Measurements from ENCODE around the gene MDP1.

Gene MDP1

GRCh38 chr14:24179294-24179960 is 36.4 kb downstream of the MDP1 start:
- no peak for DNase-seq

GRCh38 chr14:24178399-24179178 is 37.3 kb downstream of the MDP1 start:
- DNase-seq: no peak

DNA sequence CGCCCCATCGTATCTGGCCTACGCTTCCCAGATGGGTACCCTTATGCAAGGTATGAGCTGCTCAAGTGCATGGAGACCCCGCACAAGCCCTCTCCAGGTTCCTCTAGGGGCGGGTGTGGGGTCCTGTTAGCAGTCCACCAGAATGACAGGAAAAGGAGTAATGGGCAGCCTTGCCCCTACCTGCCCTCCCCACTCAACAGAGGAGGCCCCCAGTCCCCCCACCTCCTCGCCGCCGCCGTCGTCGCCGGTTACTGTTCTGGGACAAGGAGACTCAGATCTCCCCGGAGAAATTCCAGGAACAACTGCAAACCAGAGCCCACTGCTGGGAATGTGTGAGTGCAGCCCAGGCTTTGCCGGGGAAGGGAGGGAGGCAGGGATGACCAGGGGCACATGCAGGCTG is 38.0 kb downstream of the MDP1 start:
- DNase-seq: no peak

DNA sequence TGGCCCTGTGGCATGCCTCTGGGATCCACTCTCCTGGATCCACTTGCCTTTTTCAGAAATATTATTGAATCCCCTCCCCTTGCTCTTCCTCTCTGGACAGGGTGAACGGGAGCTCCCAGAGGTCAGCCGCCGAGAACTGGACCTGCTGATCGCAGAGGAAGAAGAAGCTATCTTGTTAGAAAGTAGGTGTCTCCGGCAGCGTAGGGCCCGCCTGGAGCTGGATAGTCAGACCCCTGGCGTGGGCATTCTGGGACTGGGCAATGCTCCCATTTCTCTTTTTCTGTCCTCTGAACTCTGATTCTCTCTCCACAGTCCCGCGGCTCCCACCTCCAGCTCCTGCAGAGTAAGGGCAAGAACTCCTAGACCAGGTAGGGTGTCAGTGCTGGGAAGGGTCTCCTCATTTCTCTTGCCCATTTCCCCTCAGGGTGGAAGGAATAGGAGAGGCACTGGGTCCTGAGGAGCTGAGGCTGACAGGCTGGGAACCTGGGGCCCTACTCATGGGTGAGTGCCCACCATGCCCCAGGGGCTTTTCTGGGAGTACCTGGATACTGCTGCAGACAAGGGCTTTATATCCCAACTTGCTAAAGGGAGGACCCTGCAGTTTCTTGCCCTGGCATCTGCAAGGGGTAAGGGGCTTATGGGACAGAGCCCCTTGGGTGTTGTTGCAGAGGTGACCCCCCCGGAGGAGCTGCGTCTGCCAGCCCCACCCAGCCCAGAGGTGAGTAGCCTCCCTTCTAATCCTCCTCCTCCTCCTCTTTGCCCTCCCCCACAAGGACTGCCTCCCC is 38.6 kb downstream of the MDP1 start:
- no peak for DNase-seq

- no peak for DNase-seq
These were observed 39.3 kb downstream of the MDP1 start for GRCh38 chr14:24176599-24176998.

GRCh38 chr14:24172871-24173281 is 43.0 kb downstream of the MDP1 start:
- no peak for DNase-seq

DNA sequence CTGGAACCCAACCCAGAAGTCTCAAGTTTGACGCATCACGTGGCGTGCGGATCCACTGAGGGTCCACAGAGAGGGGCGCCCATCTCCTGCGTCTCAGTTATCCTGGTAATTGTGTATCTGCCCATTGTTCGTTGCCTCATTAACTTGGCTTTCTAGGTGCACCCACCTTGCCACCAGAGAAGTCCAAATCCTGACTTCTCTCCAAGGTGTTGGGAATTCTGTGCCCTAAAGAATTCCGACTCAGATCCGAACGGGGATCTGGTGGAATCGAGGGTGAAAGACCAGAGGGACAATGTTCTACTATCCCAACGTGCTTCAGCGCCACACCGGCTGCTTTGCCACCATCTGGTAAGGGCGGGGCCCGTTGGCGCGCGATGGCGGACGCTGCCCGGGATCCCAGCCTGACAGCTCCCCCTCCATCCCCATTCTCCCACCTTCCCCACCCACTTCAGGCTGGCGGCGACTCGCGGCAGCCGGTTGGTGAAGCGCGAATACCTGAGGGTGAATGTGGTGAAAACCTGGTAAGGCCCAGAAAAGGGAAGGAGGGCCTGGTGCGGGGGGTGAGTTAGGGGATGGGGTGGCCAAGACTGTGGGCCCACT is 43.5 kb downstream of the MDP1 start:
- no peak for DNase-seq

- DNase-seq: no peak
These were observed 44.2 kb downstream of the MDP1 start, which contains the start of gene REC8 for GRCh38 chr14:24171422-24172260. REC8 (plus strand) TSS chr14:24172080; CDS start chr14:24172553, 473 bp downstream.

DNA sequence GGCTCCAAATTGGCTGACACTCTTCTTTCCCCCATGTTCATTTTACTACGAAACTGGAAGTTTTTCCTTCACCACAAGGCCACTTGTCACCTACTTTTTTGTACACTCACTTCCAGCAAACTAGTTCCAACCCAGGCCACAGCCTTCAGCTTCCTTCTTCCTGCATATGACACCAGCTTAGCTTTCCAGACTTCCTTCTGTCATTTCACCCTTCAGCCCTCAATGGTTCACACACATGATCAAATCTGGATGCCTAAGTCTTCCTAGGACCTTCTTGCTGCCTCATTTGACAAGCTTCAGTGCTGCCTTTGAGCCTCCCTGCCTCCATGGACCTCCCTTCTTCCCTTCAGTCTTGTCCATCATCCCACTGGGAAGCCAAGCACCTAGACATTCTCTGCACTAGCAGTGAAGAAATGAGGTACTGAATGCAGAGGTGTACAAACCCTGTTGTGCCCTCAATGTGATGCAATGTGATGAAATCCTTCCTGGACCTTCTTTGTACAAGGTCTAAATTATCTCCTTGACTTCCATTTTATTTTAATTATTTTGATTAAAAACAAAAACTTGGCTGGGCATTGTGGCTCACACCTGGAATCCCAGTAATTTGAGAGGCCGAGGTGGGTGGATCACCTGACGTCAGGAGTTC is 48.3 kb downstream of the MDP1 start:
- DNase-seq: no peak

GRCh38 chr14:24165785-24166184 is 50.1 kb downstream of the MDP1 start:
- DNase-seq: no peak

DNA sequence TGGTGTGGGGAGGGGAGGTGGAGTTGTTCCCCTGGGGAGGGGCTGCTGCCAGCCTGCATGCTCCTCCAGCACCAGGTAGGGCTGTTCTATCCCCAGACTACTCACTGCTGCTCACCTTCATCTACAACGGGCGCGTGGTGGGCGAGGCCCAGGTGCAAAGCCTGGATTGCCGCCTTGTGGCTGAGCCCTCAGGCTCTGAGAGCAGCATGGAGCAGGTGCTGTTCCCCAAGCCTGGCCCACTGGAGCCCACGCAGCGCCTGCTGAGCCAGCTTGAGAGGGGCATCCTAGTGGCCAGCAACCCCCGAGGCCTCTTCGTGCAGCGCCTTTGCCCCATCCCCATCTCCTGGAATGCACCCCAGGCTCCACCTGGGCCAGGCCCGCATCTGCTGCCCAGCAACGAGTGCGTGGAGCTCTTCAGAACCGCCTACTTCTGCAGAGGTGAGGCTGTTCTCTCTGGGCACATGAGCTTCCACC is 51.3 kb downstream of the MDP1 start:
- no peak for DNase-seq

Measured in NCI-H1436 treated with DMSO at 0.1 percent for 48 hours (cell line).